GM12878 (cell line): ENCODE data around the gene NUCB1. TPM values are rescaled to one million over a fixed set of nuclear protein-coding genes. Genes with fewer than 3 reads are reported as not detected.
A peak's percentile ranks its signal among the peaks of the same experiment; 100 is the strongest.

Source experiments
- ATAC-seq: fragments of 200-7000 bp; cut with Tn5 transposase; 3 replicates; pipeline ENCODE4 v1.9.1; 2020; ENCODE audit warnings: mild to moderate bottlenecking, moderate library complexity
- BruUV-seq: library from RNA; stranded (reverse); fragments of 400-500 nt; replicated peaks from 2 replicates; lab custom pipeline; 2021; lab: Mats Ljungman, UMichigan
- CTCF ChIA-PET: fragments of 300-600 bp; sonication (Branson Sonifier 250); formaldehyde crosslinking; extraction: SDS; loops from one replicate; lab custom pipeline; 2021; ENCODE audit warnings: inconsistent platforms; lab: Yijun Ruan, JAX
- POLR2A ChIA-PET: fragments of 350-600 bp; formaldehyde crosslinking; extraction: SDS; loops from one replicate; lab custom pipeline; 2021; ENCODE audit warnings: inconsistent platforms; lab: Charles Lee
- RAD21 ChIA-PET: fragments of 300-600 bp; sonication (Branson Sonifier 250); formaldehyde crosslinking; loops from one replicate; lab custom pipeline; 2023; ENCODE audit warnings: antibody characterized with exemption; ENCODE audit not compliant: unreplicated experiment; lab: Charles Lee
- SMC1A ChIA-PET: fragments of 300-600 bp; sonication (Branson Sonifier 250); formaldehyde crosslinking; loops from one replicate; lab custom pipeline; 2023; ENCODE audit not compliant: unreplicated experiment, uncharacterized antibody; lab: Charles Lee
- DNase-seq: peaks from one replicate; pipeline ENCODE4 v3.0.0-alpha.2; 2011; ENCODE audit warnings: low read depth, low spot score
- FAIRE-seq: peaks from 3 replicates; lab custom pipeline; 2011; peaks lifted over from hg19 to GRCh38; lab: Jason Lieb, UNC
- H2AFZ ChIP-seq: 2 replicates; pipeline ENCODE4 v1.6.0; 2011; ENCODE audit warnings: low read depth, low read length, control low read depth; ENCODE audit not compliant: control insufficient read depth
- H3K27ac ChIP-seq: 2 replicates; pipeline ENCODE4 v1.5.1; 2011; ENCODE audit warnings: control low read depth; ENCODE audit not compliant: control insufficient read depth, insufficient read depth
- H3K27me3 ChIP-seq, 2 experiments: replicated peaks in 1 of 2; 2 replicates each; pipeline versions ENCODE4 v1.6.0 to v1.6.1; 2011; ENCODE audit warnings: low read length in 1 of 2; ENCODE audit not compliant: control insufficient read depth in 2 of 2, insufficient read depth in 2 of 2
- H3K36me3 ChIP-seq, 2 experiments: 2 replicates each; pipeline ENCODE4 v1.5.1; 2011; ENCODE audit warnings: low read length in 1 of 2; ENCODE audit not compliant: control insufficient read depth in 2 of 2, insufficient read depth in 2 of 2
- H3K4me1 ChIP-seq: 2 replicates; pipeline ENCODE4 v1.6.1; 2011; ENCODE audit warnings: mild to moderate bottlenecking, low read length, moderate library complexity, mixed read lengths; ENCODE audit not compliant: control insufficient read depth, insufficient read depth
- H3K4me2 ChIP-seq: 2 replicates; pipeline ENCODE4 v1.6.0; 2011; ENCODE audit warnings: control low read depth; ENCODE audit not compliant: control insufficient read depth, insufficient read depth
- H3K4me3 ChIP-seq: fragments of 200-600 bp; sonication (generic); 2 replicates; pipeline ENCODE4 v1.5.1; 2016
- H3K79me2 ChIP-seq: 2 replicates; pipeline ENCODE4 v1.6.0; 2011; ENCODE audit warnings: low read length; ENCODE audit not compliant: control insufficient read depth, insufficient read depth
- H3K9ac ChIP-seq: 2 replicates; pipeline ENCODE4 v1.8.0; 2011; ENCODE audit warnings: low read length, control low read depth, mixed read lengths; ENCODE audit not compliant: control insufficient read depth, insufficient read depth
- H3K9me3 ChIP-seq: replicated peaks from 3 replicates; pipeline ENCODE4 v1.5.1; 2011; ENCODE audit warnings: mild to moderate bottlenecking, low read length; ENCODE audit not compliant: control insufficient read depth, insufficient read depth
- H4K20me1 ChIP-seq: 2 replicates; pipeline ENCODE4 v1.6.0; 2011; ENCODE audit not compliant: control insufficient read depth, insufficient read depth
- BRCA1 ChIP-seq: IDR thresholded peaks from 2 replicates; pipeline ENCODE4 v1.6.1; 2011; ENCODE audit warnings: low read depth, low read length, improper control_type of control experiment
- HDGF ChIP-seq: fragments of 450-650 bp; IDR thresholded peaks from 2 replicates; pipeline ENCODE4 v1.6.1; 2016; ENCODE audit warnings: antibody characterized with exemption
- PAX5 ChIP-seq: IDR thresholded peaks from 2 replicates; pipeline ENCODE4 v1.6.1; 2011; ENCODE audit warnings: low read depth, low read length, borderline replicate concordance
- POLR2A ChIP-seq: IDR thresholded peaks from 2 replicates; pipeline ENCODE4 v1.6.1; 2011; ENCODE audit warnings: low read depth, mild to moderate bottlenecking, low read length
- POLR2AphosphoS5 ChIP-seq: IDR thresholded peaks from 2 replicates; pipeline ENCODE4 v1.6.1; 2011; ENCODE audit warnings: mild to moderate bottlenecking, low read length, inconsistent platforms
- RB1 ChIP-seq: fragments of 450-650 bp; formaldehyde crosslinking; IDR thresholded peaks from 2 replicates; pipeline ENCODE4 v1.6.1; 2017; ENCODE audit warnings: mild to moderate bottlenecking, borderline replicate concordance
- RCOR1 ChIP-seq: conservative IDR thresholded peaks from 2 replicates; pipeline ENCODE4 v1.6.1; 2012; ENCODE audit warnings: low read depth, low read length, improper control_type of control experiment
- SREBF2 ChIP-seq: IDR thresholded peaks from 2 replicates; pipeline ENCODE4 v1.6.1; 2012; ENCODE audit warnings: mild to moderate bottlenecking, low read length
- SUPT20H ChIP-seq: IDR thresholded peaks from 2 replicates; pipeline ENCODE4 v1.6.1; 2011; ENCODE audit warnings: low read depth, mild to moderate bottlenecking, low read length, moderate library complexity, borderline replicate concordance; ENCODE audit not compliant: control insufficient read depth
- TCF7 ChIP-seq: IDR thresholded peaks from 2 replicates; pipeline ENCODE4 v1.6.1; 2014; ENCODE audit warnings: antibody characterized with exemption, borderline replicate concordance
- WGBS: methylation state at CpG from one replicate; pipeline ENCODE4 v1.1.6; 2016; ENCODE audit warnings: low lambda C conversion rate; ENCODE audit not compliant: insufficient replicate concordance, insufficient coverage; ENCODE audit errors: missing lambda C conversion rate; 5-methylcytosine and 5-hydroxymethylcytosine counted together
- in situ Hi-C: fragments of 300-500 bp; cut with MboI; formaldehyde crosslinking; loops from 9 replicates; pipeline ENCODE4 v1.14.3; 2018; ENCODE audit warnings: mixed read lengths
- intact Hi-C: fragments of 100-400 bp; cut with micrococcal nuclease; formaldehyde crosslinking; loops from one replicate; pipeline ENCODE4 v1.14.2; 2022; ENCODE audit not compliant: unreplicated experiment
- polyA plus RNA-seq, 11 experiments: library from polyadenylated mRNA; depleted of rRNA in 4 of 11; unstranded in 6 of 11; stranded (reverse) in 5 of 11; fragments of >200 nt; fragmentation: Nextera tagmentation in 4 of 11; fragmentation: Illumina TruSeq in 1 of 11; extraction: Ambion mirVana in 4 of 11; extraction: Trizol in 1 of 11; gene quantifications; 1 replicate in 1 of 11; 2 replicates in 10 of 11; pipeline versions ENCODE4 v1.2.1 to v1.2.3, GENCODE V29; 2011 to 2016; ENCODE audit warnings: inconsistent platforms in 2 of 11, missing spikeins in 2 of 11, low read depth in 1 of 11
- total RNA-seq, 4 experiments: library from RNA; depleted of rRNA in 3 of 4; stranded (reverse); fragments of >200 nt in 3 of 4; fragmentation: Illumina TruSeq in 1 of 4; extraction: Trizol in 1 of 4; gene quantifications; 2 replicates each; pipeline versions ENCODE4 v1.2.1 to v1.2.3, GENCODE V29; 2013 to 2021
- TF ChIP-seq, protein P1 (sequence below): IDR thresholded peaks from 2 replicates; pipeline ENCODE4 v1.6.1; 2012; ENCODE audit warnings: improper control_type of control experiment, low read depth, low read length; ENCODE audit not compliant: insufficient replicate concordance

NUCB1 gene
- total and polyA plus RNA-seq, 10 of the 15 experiments (the other 5 are each of a cell fraction or from before 2014, with no cell fraction given), result 1.8 to 112 (median 44.5) TPM

DNA sequence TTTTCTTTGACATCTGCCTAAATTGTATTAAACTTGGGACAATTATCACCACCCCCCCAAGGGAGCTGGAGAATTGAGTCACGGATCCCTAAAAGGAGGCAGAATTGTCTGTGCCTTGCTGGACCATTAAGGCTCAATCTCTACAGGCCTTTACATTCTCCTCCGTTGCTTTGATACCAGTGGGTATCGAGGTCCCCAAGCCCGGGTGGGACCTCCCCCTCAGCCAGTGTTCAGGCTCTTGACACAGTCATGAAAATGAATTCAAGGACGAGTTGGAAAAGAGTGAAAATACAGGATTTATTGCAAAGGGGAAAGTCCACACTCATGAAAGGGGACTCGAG lies 22.3 kb upstream of the NUCB1 start:
- H3K36me3 ChIP-seq, result peaks cover 1 to 10% of the 10 kb centered on the region in 2 experiments; a peak in 2 of 4 replicates
- no peak for TF ChIP-seq SREBF2
- TF ChIP-seq HDGF, result no peak
- no peak for TF ChIP-seq RCOR1
- TF ChIP-seq BRCA1, result no peak
- 0 out of 2 replicates have a peak, but pooled peaks have one; percentile 12 for TF ChIP-seq POLR2AphosphoS5
- TF ChIP-seq, all 136 proteins: peak for 1
- Histone ChIP-seq H3K9ac (no peak overlapping the region), H3K9me3 (peaks cover 7% of the 10 kb centered on the region; the same call in 2 of the 3 replicates), H2AFZ (no peak overlapping the region), H3K27me3 (no peaks in the 10 kb centered on the region), H3K27ac (no peak overlapping the region), H3K4me2 (no peak overlapping the region; the same call in 1 of the 2 replicates), H3K4me3 (no peak overlapping the region; the same call in 1 of the 2 replicates), H3K79me2 (peaks cover 43% of the 10 kb centered on the region), H4K20me1 (no peaks in the 10 kb centered on the region), H3K4me1 (peaks cover 17% of the 10 kb centered on the region)
- ChIA-PET CTCF (interaction anchor here (0.6 to 2.2 kb wide), 2 partner anchors 68 to 93 kb away, joined by 3 to 5 read pairs; no protein-coding TSS in a partner anchor), RAD21 (no interaction called here), POLR2A (interaction anchor here (1.2 to 6.7 kb wide), 2 partner anchors 8 to 101 kb away, joined by 3 to 55 read pairs; no protein-coding TSS in a partner anchor), SMC1A (interaction anchor here (4.5 kb wide), 1 partner anchor 8 kb away, joined by 19 read pairs; no protein-coding TSS in a partner anchor)
- no peak for DNase-seq
- no TSS peak for BruUV-seq
- ATAC-seq, result no peak
- in situ Hi-C loops, result no loop called here
- 99% methylated on average over 6 of the region's 6 CpGs for WGBS
- intact Hi-C loops, result no loop called here
- no peak for FAIRE-seq

DNA sequence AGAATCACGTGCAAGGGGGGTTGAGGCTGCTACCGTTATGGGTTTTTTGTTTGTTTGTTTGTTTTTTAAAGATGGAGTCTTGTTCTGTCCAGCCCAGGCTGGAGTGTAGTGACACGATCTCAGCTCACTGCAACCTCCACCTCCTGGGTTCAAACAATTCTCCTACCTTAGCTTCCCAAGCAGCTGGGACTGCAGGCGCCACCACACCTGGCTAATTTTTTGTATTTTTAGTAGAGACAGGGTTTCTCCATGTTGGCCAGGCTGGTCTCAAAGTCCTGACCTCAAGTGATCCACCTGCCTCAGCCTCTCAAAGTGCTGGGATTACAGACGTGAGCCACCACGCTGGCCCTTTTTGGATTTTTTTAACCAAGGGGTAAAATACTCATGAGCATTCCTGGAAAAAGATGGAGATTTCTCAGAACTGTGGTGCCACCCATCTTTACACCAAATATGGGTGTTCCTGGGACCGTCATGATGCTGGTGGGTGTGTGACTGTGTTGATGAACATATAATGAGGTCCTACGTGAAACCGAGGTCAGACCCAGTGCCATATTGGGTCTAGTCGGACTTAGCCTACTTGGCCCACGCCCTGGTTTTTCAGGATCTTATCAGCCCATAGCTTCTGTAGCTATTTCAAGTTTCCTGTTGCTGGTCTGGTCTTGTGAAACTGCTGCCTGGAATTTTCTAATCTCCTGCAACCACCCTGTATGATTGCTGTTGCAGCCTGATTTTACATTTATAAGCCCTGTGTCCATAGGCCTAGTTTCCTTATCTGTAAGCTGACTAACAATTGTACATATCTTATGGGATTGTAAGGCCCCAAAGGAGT lies 21.7 kb upstream of the NUCB1 start:
- ChIA-PET SMC1A (interaction anchor here (1.0 to 4.5 kb wide), 2 partner anchors 8 to 23 kb away, joined by 3 to 19 read pairs; no protein-coding TSS in a partner anchor), CTCF (interaction anchor here (0.6 to 2.1 kb wide), 2 partner anchors 69 to 87 kb away, joined by 3 to 4 read pairs; partner anchors contain the start of gene FTL), RAD21 (no interaction called here), POLR2A (interaction anchor here (0.9 to 6.7 kb wide), 2 partner anchors 8 to 703 kb away, joined by 3 to 55 read pairs; partner anchors contain the start of gene PRRG2)
- Histone ChIP-seq H3K4me1 (peaks cover 17% of the 10 kb centered on the region), H3K4me2 (no peak overlapping the region; the same call in 1 of the 2 replicates), H3K4me3 (no peak overlapping the region), H3K9me3 (peaks cover 7% of the 10 kb centered on the region; the same call in 2 of the 3 replicates), H3K36me3 (peaks cover 1 to 10% of the 10 kb centered on the region in 2 experiments; a peak in 2 of 4 replicates), H3K9ac (no peak overlapping the region), H2AFZ (no peak overlapping the region), H3K27ac (no peak overlapping the region), H4K20me1 (no peaks in the 10 kb centered on the region), H3K27me3 (no peaks in the 10 kb centered on the region), H3K79me2 (peaks cover 37% of the 10 kb centered on the region)
- WGBS, result 83% methylated on average over 11 of the region's 11 CpGs
- FAIRE-seq (no peak), DNase-seq (no peak), ATAC-seq (no peak)
- intact Hi-C loops, result no loop called here
- in situ Hi-C loops, result no loop called here
- BruUV-seq, result no TSS peak
- TF ChIP-seq PAX5 (no peak), TCF7 (no peak), RB1 (no peak), POLR2A (peak; percentile 54), SUPT20H (no peak)
- TF ChIP-seq, protein P1, sequence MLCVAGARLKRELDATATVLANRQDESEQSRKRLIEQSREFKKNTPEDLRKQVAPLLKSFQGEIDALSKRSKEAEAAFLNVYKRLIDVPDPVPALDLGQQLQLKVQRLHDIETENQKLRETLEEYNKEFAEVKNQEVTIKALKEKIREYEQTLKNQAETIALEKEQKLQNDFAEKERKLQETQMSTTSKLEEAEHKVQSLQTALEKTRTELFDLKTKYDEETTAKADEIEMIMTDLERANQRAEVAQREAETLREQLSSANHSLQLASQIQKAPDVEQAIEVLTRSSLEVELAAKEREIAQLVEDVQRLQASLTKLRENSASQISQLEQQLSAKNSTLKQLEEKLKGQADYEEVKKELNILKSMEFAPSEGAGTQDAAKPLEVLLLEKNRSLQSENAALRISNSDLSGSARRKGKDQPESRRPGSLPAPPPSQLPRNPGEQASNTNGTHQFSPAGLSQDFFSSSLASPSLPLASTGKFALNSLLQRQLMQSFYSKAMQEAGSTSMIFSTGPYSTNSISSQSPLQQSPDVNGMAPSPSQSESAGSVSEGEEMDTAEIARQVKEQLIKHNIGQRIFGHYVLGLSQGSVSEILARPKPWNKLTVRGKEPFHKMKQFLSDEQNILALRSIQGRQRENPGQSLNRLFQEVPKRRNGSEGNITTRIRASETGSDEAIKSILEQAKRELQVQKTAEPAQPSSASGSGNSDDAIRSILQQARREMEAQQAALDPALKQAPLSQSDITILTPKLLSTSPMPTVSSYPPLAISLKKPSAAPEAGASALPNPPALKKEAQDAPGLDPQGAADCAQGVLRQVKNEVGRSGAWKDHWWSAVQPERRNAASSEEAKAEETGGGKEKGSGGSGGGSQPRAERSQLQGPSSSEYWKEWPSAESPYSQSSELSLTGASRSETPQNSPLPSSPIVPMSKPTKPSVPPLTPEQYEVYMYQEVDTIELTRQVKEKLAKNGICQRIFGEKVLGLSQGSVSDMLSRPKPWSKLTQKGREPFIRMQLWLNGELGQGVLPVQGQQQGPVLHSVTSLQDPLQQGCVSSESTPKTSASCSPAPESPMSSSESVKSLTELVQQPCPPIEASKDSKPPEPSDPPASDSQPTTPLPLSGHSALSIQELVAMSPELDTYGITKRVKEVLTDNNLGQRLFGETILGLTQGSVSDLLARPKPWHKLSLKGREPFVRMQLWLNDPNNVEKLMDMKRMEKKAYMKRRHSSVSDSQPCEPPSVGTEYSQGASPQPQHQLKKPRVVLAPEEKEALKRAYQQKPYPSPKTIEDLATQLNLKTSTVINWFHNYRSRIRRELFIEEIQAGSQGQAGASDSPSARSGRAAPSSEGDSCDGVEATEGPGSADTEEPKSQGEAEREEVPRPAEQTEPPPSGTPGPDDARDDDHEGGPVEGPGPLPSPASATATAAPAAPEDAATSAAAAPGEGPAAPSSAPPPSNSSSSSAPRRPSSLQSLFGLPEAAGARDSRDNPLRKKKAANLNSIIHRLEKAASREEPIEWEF, result no peak
